Measurements from ENCODE around the gene CELSR1.

CELSR1 gene

GRCh38 chr22:46411347-46411746, 126.1 kb downstream of the CELSR1 start:
- Mint-ChIP-seq H3K9me3 (no peaks in the 10 kb centered on the region), H3K36me3 (ENCODE audit: low read depth) (no peaks in the 10 kb centered on the region), H3K4me3 (no peak overlapping the region), H3K27me3 (ENCODE audit: low read depth) (peaks cover 10% of the 10 kb centered on the region), H3K4me1 (peaks cover 7% of the 10 kb centered on the region), H3K27ac (no peak overlapping the region)
- TF ChIP-seq, protein P1, sequence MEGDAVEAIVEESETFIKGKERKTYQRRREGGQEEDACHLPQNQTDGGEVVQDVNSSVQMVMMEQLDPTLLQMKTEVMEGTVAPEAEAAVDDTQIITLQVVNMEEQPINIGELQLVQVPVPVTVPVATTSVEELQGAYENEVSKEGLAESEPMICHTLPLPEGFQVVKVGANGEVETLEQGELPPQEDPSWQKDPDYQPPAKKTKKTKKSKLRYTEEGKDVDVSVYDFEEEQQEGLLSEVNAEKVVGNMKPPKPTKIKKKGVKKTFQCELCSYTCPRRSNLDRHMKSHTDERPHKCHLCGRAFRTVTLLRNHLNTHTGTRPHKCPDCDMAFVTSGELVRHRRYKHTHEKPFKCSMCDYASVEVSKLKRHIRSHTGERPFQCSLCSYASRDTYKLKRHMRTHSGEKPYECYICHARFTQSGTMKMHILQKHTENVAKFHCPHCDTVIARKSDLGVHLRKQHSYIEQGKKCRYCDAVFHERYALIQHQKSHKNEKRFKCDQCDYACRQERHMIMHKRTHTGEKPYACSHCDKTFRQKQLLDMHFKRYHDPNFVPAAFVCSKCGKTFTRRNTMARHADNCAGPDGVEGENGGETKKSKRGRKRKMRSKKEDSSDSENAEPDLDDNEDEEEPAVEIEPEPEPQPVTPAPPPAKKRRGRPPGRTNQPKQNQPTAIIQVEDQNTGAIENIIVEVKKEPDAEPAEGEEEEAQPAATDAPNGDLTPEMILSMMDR (IDR thresholded peaks at IDR 0.05; ENCODE audit: unreplicated experiment in 3 of 3) = no peak

DNA sequence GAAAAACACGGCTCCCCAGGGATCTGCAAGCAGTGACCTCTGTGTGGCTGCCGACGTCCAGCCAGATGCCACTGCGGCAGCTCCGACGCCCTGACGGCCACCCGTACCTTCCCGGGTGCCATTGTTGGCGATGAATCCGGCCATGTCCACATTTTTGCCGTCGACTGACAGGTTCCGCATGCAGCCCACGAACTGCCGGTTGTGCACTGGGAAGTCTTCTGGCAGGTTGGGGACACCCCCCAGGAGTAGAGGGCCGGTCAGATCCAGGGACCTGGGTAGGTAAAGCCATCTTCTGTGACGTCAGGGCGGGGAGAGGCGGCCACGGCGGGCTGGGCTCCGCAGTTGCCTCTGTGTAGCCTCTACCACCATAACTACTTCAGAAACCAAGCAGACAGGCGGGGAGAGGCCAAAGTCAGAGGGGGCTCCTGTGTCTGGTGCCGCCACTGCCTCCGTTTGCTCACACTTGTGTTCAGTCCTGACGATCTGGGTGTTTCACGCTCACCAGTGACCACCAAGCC, 127.1 kb downstream of the CELSR1 start:
- TF ChIP-seq, protein P1 (IDR thresholded peaks at IDR 0.05; ENCODE audit: unreplicated experiment in 3 of 3) = no peak
- H3K27me3 Mint-ChIP-seq (ENCODE audit: low read depth) = peaks cover 10% of the 10 kb centered on the region
- no peaks in the 10 kb centered on the region for H3K36me3 Mint-ChIP-seq (ENCODE audit: low read depth)
- H3K4me1 Mint-ChIP-seq = no peaks in the 10 kb centered on the region
- no peaks in the 10 kb centered on the region for H3K9me3 Mint-ChIP-seq
- no peak overlapping the region for H3K4me3 Mint-ChIP-seq
- no peak overlapping the region for H3K27ac Mint-ChIP-seq

DNA sequence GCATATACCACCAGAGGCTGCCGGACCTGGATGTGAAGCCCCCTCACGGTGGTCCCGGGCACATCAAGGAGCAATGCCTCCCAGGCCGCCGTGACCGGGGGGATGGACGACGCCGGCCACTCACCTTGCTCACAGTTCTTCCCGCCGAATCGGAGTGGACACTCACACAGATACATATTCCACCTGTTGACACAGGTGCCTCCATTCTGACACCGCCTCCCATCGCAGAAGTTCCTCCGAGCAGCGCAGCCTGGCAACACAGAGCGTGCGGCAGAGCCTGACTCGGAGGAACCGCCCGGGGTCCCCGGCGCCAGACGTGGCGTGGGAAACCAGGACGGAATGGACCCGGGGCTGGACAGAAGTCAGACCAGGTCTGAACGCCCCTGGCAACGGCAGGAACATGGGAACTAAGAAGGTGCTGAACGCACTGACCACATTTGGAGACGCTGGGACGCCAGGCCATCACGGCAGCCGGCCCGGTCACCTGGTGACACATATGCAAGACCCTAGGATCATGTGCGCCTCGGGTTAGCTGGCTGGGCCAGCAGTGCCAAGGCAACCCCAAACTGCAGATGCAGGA, 127.7 kb downstream of the CELSR1 start:
- no peak overlapping the region for H3K27ac Mint-ChIP-seq
- H3K27me3 Mint-ChIP-seq (ENCODE audit: low read depth) = peaks cover 8% of the 10 kb centered on the region
- H3K36me3 Mint-ChIP-seq (ENCODE audit: low read depth) = no peaks in the 10 kb centered on the region
- no peaks in the 10 kb centered on the region for H3K9me3 Mint-ChIP-seq
- TF ChIP-seq, protein P1 (IDR thresholded peaks at IDR 0.05; ENCODE audit: unreplicated experiment in 3 of 3) = no peak
- H3K4me3 Mint-ChIP-seq = no peak overlapping the region
- no peaks in the 10 kb centered on the region for H3K4me1 Mint-ChIP-seq

- peaks cover 6% of the 10 kb centered on the region for H3K27me3 Mint-ChIP-seq (ENCODE audit: low read depth)
- no peaks in the 10 kb centered on the region for H3K9me3 Mint-ChIP-seq
- H3K36me3 Mint-ChIP-seq (ENCODE audit: low read depth) = no peaks in the 10 kb centered on the region
- H3K4me1 Mint-ChIP-seq = no peaks in the 10 kb centered on the region
- TF ChIP-seq, protein P1 (IDR thresholded peaks at IDR 0.05; ENCODE audit: unreplicated experiment in 3 of 3) = no peak
- H3K27ac Mint-ChIP-seq = no peak overlapping the region
- H3K4me3 Mint-ChIP-seq = no peak overlapping the region
Observed at GRCh38 chr22:46408568-46409506, 128.6 kb downstream of the CELSR1 start.

DNA sequence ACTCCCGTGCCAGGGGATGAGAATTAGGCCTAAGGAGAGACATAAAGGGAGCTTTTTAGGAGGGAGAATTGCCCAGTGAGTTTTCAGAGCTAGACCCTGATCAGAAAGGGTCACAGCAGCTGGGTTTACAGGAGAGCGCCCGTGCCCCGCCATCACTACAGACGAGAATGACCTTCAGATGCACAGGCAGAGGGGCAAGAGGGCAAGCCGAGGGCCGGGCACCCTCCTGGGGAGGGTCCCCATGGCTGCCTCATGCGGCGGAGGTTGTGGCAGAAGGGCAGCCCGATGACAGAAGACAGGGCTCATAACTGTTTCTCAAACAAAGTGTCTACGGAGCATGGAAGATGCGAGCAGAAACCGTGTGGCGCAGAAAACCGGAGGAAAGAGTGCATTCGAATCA, 129.7 kb downstream of the CELSR1 start:
- Mint-ChIP-seq H3K27me3 (ENCODE audit: low read depth) (no peaks in the 10 kb centered on the region), H3K4me3 (no peak overlapping the region), H3K36me3 (ENCODE audit: low read depth) (no peaks in the 10 kb centered on the region), H3K9me3 (no peaks in the 10 kb centered on the region), H3K27ac (no peak overlapping the region), H3K4me1 (no peaks in the 10 kb centered on the region)
- TF ChIP-seq, protein P1 (IDR thresholded peaks at IDR 0.05; ENCODE audit: unreplicated experiment in 3 of 3) = no peak
